H9 (cell line): ENCODE measurements around the gene OR5AS1. TPM values are rescaled to one million over a fixed set of nuclear protein-coding genes. Genes with fewer than 3 reads are reported as not detected.

Source experiments
- DNase-seq: peaks from one replicate; pipeline ENCODE4 v3.0.0-alpha.2; 2017
- H2AFZ ChIP-seq: one replicate; pipeline ENCODE4 v1.6.1; 2013; ENCODE audit warnings: mild to moderate bottlenecking, low read length, control low read depth, moderate library complexity
- H2AK5ac ChIP-seq: 2 replicates; pipeline ENCODE4 v1.6.1; 2013; ENCODE audit warnings: low read length, control low read depth, mixed read lengths; ENCODE audit not compliant: insufficient read length
- H2BK120ac ChIP-seq: one replicate; pipeline ENCODE4 v1.6.1; 2013; ENCODE audit warnings: low read depth, mild to moderate bottlenecking, low read length, control low read depth, inconsistent platforms; ENCODE audit not compliant: poor library complexity, severe bottlenecking
- H2BK12ac ChIP-seq: 2 replicates; pipeline ENCODE4 v1.6.1; 2013; ENCODE audit warnings: low read length, control low read depth, mixed read lengths, low read depth; ENCODE audit not compliant: insufficient read length
- H2BK15ac ChIP-seq: 2 replicates; pipeline ENCODE4 v1.6.1; 2013; ENCODE audit warnings: low read depth, low read length, control low read depth
- H2BK20ac ChIP-seq: one replicate; pipeline ENCODE4 v1.6.1; 2013; ENCODE audit warnings: low read depth, mild to moderate bottlenecking, low read length, control low read depth, inconsistent platforms; ENCODE audit not compliant: poor library complexity, severe bottlenecking
- H2BK5ac ChIP-seq: 2 replicates; pipeline ENCODE4 v1.6.1; 2013; ENCODE audit warnings: low read length, control low read depth, mixed read lengths; ENCODE audit not compliant: insufficient read length
- H3K14ac ChIP-seq: 2 replicates; pipeline ENCODE4 v1.6.1; 2013; ENCODE audit warnings: low read length, control low read depth; ENCODE audit not compliant: insufficient read depth
- H3K18ac ChIP-seq: 2 replicates; pipeline ENCODE4 v1.6.1; 2013; ENCODE audit warnings: low read depth, mild to moderate bottlenecking, mixed read lengths, low read length, control low read depth; ENCODE audit not compliant: insufficient read length
- H3K23ac ChIP-seq: 2 replicates; pipeline ENCODE4 v1.6.1; 2013; ENCODE audit warnings: low read length, control low read depth, mixed read lengths, low read depth; ENCODE audit not compliant: insufficient read length
- H3K23me2 ChIP-seq: 2 replicates; pipeline ENCODE4 v1.6.1; 2013; ENCODE audit warnings: low read depth, mild to moderate bottlenecking, mixed read lengths, low read length, control low read depth; ENCODE audit not compliant: insufficient read length, poor library complexity, severe bottlenecking
- H3K27ac ChIP-seq: 2 replicates; pipeline ENCODE4 v1.5.1; 2013; ENCODE audit warnings: low read length, control low read depth, mixed read lengths, low read depth; ENCODE audit not compliant: insufficient read length
- H3K27me3 ChIP-seq: 2 replicates; pipeline ENCODE4 v1.6.1; 2013; ENCODE audit warnings: low read length, control low read depth, inconsistent platforms; ENCODE audit not compliant: insufficient read depth
- H3K4ac ChIP-seq: 2 replicates; pipeline ENCODE4 v1.6.1; 2013; ENCODE audit warnings: low read depth, mild to moderate bottlenecking, control low read depth, inconsistent platforms, low read length, moderate library complexity
- H3K4me1 ChIP-seq: 2 replicates; pipeline ENCODE4 v1.6.1; 2013; ENCODE audit warnings: low read length, control low read depth, inconsistent platforms; ENCODE audit not compliant: insufficient read depth
- H3K4me2 ChIP-seq: 2 replicates; pipeline ENCODE4 v1.6.1; 2013; ENCODE audit warnings: low read length, control low read depth, mixed read lengths; ENCODE audit not compliant: insufficient read length, insufficient read depth
- H3K56ac ChIP-seq: 2 replicates; pipeline ENCODE4 v1.6.1; 2013; ENCODE audit warnings: low read depth, mild to moderate bottlenecking, mixed read lengths, low read length, control low read depth; ENCODE audit not compliant: insufficient read length
- H3K79me1 ChIP-seq: 2 replicates; pipeline ENCODE4 v1.6.1; 2013; ENCODE audit warnings: low read depth, mild to moderate bottlenecking, moderate library complexity, low read length, control low read depth, inconsistent platforms; ENCODE audit not compliant: insufficient read depth, poor library complexity, severe bottlenecking
- H3K79me2 ChIP-seq: 2 replicates; pipeline ENCODE4 v1.6.1; 2013; ENCODE audit warnings: low read length, control low read depth, inconsistent platforms; ENCODE audit not compliant: insufficient read depth
- H3K9ac ChIP-seq: 2 replicates; pipeline ENCODE4 v1.6.1; 2013; ENCODE audit warnings: low read length, control low read depth, mixed read lengths; ENCODE audit not compliant: insufficient read length; ENCODE audit errors: extremely low read depth
- H3K9me3 ChIP-seq: one replicate; pipeline ENCODE4 v1.6.1; 2013; ENCODE audit warnings: low read depth, low read length, inconsistent platforms; ENCODE audit not compliant: control insufficient read depth
- H3T11ph ChIP-seq: one replicate; pipeline ENCODE4 v1.6.1; 2013; ENCODE audit warnings: mild to moderate bottlenecking, low read length, control low read depth, inconsistent platforms
- H4K20me1 ChIP-seq: one replicate; pipeline ENCODE4 v1.6.1; 2013; ENCODE audit not compliant: control insufficient read depth, insufficient read length, insufficient read depth
- H4K5ac ChIP-seq: 2 replicates; pipeline ENCODE4 v1.6.1; 2013; ENCODE audit warnings: low read depth, mild to moderate bottlenecking, mixed read lengths, low read length, control low read depth; ENCODE audit not compliant: insufficient read length
- H4K8ac ChIP-seq: replicated peaks from 2 replicates; pipeline ENCODE4 v1.6.1; 2013; ENCODE audit warnings: low read length, control low read depth, mixed read lengths, low read depth; ENCODE audit not compliant: insufficient read length
- H4K91ac ChIP-seq: 2 replicates; pipeline ENCODE4 v1.6.1; 2013; ENCODE audit warnings: low read depth, mild to moderate bottlenecking, moderate library complexity, mixed read lengths, low read length, control low read depth; ENCODE audit not compliant: insufficient read length
- H3K27ac Mint-ChIP-seq, 3 experiments: 2 replicates in 2 of 3; 3 replicates in 1 of 3; pipeline ENCODE4 v1.8.0; 2020 to 2021; ENCODE audit warnings: mixed read lengths in 3 of 3, mild to moderate bottlenecking in 1 of 3, moderate library complexity in 1 of 3
- H3K27me3 Mint-ChIP-seq: 2 replicates; pipeline ENCODE4 v1.8.0; 2021; ENCODE audit warnings: low read depth, mild to moderate bottlenecking, moderate library complexity, mixed read lengths
- H3K36me3 Mint-ChIP-seq, 3 experiments: 2 replicates in 2 of 3; 3 replicates in 1 of 3; pipeline ENCODE4 v1.8.0; 2020 to 2021; ENCODE audit warnings: low read depth in 3 of 3, mixed read lengths in 3 of 3; ENCODE audit not compliant: insufficient read depth in 1 of 3
- H3K4me1 Mint-ChIP-seq, 2 experiments: 2 replicates each; pipeline ENCODE4 v1.8.0; 2020; ENCODE audit warnings: mixed read lengths in 2 of 2
- H3K4me3 Mint-ChIP-seq, 2 experiments: 2 replicates in 1 of 2; 3 replicates in 1 of 2; pipeline ENCODE4 v1.8.0; 2020 to 2021; ENCODE audit warnings: mild to moderate bottlenecking in 2 of 2, mixed read lengths in 2 of 2, moderate library complexity in 1 of 2
- H3K9me3 Mint-ChIP-seq, 2 experiments: 2 replicates in 1 of 2; 3 replicates in 1 of 2; pipeline ENCODE4 v1.8.0; 2020; ENCODE audit warnings: mild to moderate bottlenecking in 2 of 2, mixed read lengths in 2 of 2, moderate library complexity in 1 of 2
- CTCF ChIP-seq: fragments of 200-600 bp; sonication (generic); conservative IDR thresholded peaks from 3 replicates; pipeline ENCODE4 v1.8.0; 2021; ENCODE audit warnings: antibody characterized with exemption, mild to moderate bottlenecking
- WGBS: extraction: QIAGEN DNeasy Blood & Tissue Kit; methylation state at CpG from one replicate; pipeline ENCODE4 v1.1.7; 2013; ENCODE audit warnings: missing lambda C conversion rate, low lambda C conversion rate, mixed read lengths; ENCODE audit not compliant: insufficient read length; ENCODE audit errors: extremely low coverage; 5-methylcytosine and 5-hydroxymethylcytosine counted together
- total RNA-seq: library from RNA; stranded (reverse); gene quantifications from 2 replicates; pipeline ENCODE4 v1.2.1, GENCODE V29; 2021

Gene OR5AS1
- total RNA-seq, 1 experiment from 2014 or later: not detected

- H4K20me1 ChIP-seq: no peaks in the 10 kb centered on the region
- H2AK5ac ChIP-seq: no peak overlapping the region
- H2BK20ac ChIP-seq: no peak overlapping the region
- no peaks in the 10 kb centered on the region for H3K9me3 ChIP-seq
- H3T11ph ChIP-seq: no peak overlapping the region
- no peak overlapping the region for H2AFZ ChIP-seq
- H3K27ac Mint-ChIP-seq: no peak overlapping the region
- H3K56ac ChIP-seq: no peak overlapping the region
- no peak overlapping the region for H3K27ac ChIP-seq
- H3K79me1 ChIP-seq: no peaks in the 10 kb centered on the region
- H3K4me3 Mint-ChIP-seq: no peak overlapping the region
- no peaks in the 10 kb centered on the region for H3K79me2 ChIP-seq
- no peaks in the 10 kb centered on the region for H3K27me3 ChIP-seq
- H3K4me1 Mint-ChIP-seq: no peaks in the 10 kb centered on the region
- H4K91ac ChIP-seq: no peak overlapping the region
- peaks cover 2 to 7% of the 10 kb centered on the region in 2 experiments; a peak in 3 of 5 replicates for H3K9me3 Mint-ChIP-seq
- H3K9ac ChIP-seq: no peak overlapping the region
- H2BK120ac ChIP-seq: no peak overlapping the region
- H3K4me2 ChIP-seq: no peak overlapping the region
- no peak overlapping the region for H2BK5ac ChIP-seq
- H3K4me1 ChIP-seq: no peaks in the 10 kb centered on the region
- no peaks in the 10 kb centered on the region for H3K27me3 Mint-ChIP-seq
- H3K4ac ChIP-seq: no peak overlapping the region
- WGBS: no CpG with 5 or more reads among the region's 2 CpGs
- H4K8ac ChIP-seq: no peak overlapping the region
- H3K23me2 ChIP-seq: no peaks in the 10 kb centered on the region
- no peak overlapping the region for H3K18ac ChIP-seq
- no peak overlapping the region for H3K14ac ChIP-seq
- TF ChIP-seq CTCF: no peak
- no peak overlapping the region for H4K5ac ChIP-seq
- H2BK15ac ChIP-seq: no peak overlapping the region
- H3K23ac ChIP-seq: no peak overlapping the region
- no peaks in the 10 kb centered on the region; a peak in 1 of 7 replicates for H3K36me3 Mint-ChIP-seq
- no peak for DNase-seq
- H2BK12ac ChIP-seq: no peak overlapping the region
These were observed 39.5 kb downstream of the OR5AS1 start for GRCh38 chr11:56066980-56067379.

Other genes with a start within 250 kb of the OR5AS1 start
- not detected in 2 replicates for gene OR5D14, start 232.1 kb upstream of the OR5AS1 start, total RNA-seq
- gene OR5L1, start 216.3 kb upstream of the OR5AS1 start, total RNA-seq: not detected in 2 replicates
- gene OR5D18, start 208.0 kb upstream of the OR5AS1 start, total RNA-seq: not detected in 2 replicates
- not detected in 2 replicates for gene OR5L2, start 200.4 kb upstream of the OR5AS1 start, total RNA-seq
- gene OR5D16, start 188.9 kb upstream of the OR5AS1 start, total RNA-seq: not detected in 2 replicates
- gene TRIM51, start 144.4 kb upstream of the OR5AS1 start, total RNA-seq: not detected in 2 replicates
- gene OR5W2, start 113.1 kb upstream of the OR5AS1 start, total RNA-seq: not detected in 2 replicates
- not detected in 2 replicates for gene OR5I1, start 91.3 kb upstream of the OR5AS1 start, total RNA-seq
- not detected in 2 replicates for gene OR10AG1, start 57.7 kb upstream of the OR5AS1 start, total RNA-seq
- not detected in 2 replicates for gene OR5F1, start 33.0 kb upstream of the OR5AS1 start, total RNA-seq
- gene OR8I2, start 65.7 kb downstream of the OR5AS1 start, total RNA-seq: not detected in 2 replicates
- not detected in 2 replicates for gene OR8H2, start 76.0 kb downstream of the OR5AS1 start, total RNA-seq
- not detected in 2 replicates for gene OR8H3, start 94.7 kb downstream of the OR5AS1 start, total RNA-seq
- gene OR8J3, start 112.5 kb downstream of the OR5AS1 start, total RNA-seq: not detected in 2 replicates
- gene OR8K5, start 132.7 kb downstream of the OR5AS1 start, total RNA-seq: not detected in 2 replicates
- gene OR5J2, start 149.0 kb downstream of the OR5AS1 start, total RNA-seq: not detected in 2 replicates
- not detected in 2 replicates for gene OR5T2, start 206.6 kb downstream of the OR5AS1 start, total RNA-seq
- gene OR5T3, start 224.6 kb downstream of the OR5AS1 start, total RNA-seq: not detected in 2 replicates
- gene OR5T1, start 246.5 kb downstream of the OR5AS1 start, total RNA-seq: not detected in 2 replicates